Measurements from ENCODE around the gene DNHD1.
A peak's percentile ranks its signal among the peaks of the same experiment; 100 is the strongest.

The DNHD1 gene

GRCh38 chr11:6526411-6527135, 29.5 kb downstream of the DNHD1 start:
- no peak for DNase-seq (ENCODE audit: low read depth, low spot score)
- H3K4me3 ChIP-seq (ENCODE audit: low read length) = no peak overlapping the region

GRCh38 chr11:6529266-6529665, 32.2 kb downstream of the DNHD1 start:
- no peak for DNase-seq (ENCODE audit: low read depth, low spot score)

GRCh38 chr11:6530848-6531247, 33.8 kb downstream of the DNHD1 start:
- no peak for DNase-seq (ENCODE audit: low read depth, low spot score)
- no peak overlapping the region for H3K4me3 ChIP-seq (ENCODE audit: low read length)

More at GRCh38 chr11:6529266-6529665, 32.2 kb downstream of the DNHD1 start:
- H3K4me3 ChIP-seq (ENCODE audit: low read length) = no peak overlapping the region

- DNase-seq (ENCODE audit: low read depth, low spot score) = peak; percentile 29
- H3K4me3 ChIP-seq (ENCODE audit: low read length) = no peak overlapping the region
Observed at GRCh38 chr11:6531267-6531752, 34.2 kb downstream of the DNHD1 start.

- DNase-seq (ENCODE audit: low read depth, low spot score) = no peak
- no peak overlapping the region for H3K4me3 ChIP-seq (ENCODE audit: low read length)
Observed at GRCh38 chr11:6538456-6538855, 41.4 kb downstream of the DNHD1 start.

GRCh38 chr11:6538945-6539344, 41.9 kb downstream of the DNHD1 start:
- H3K4me3 ChIP-seq (ENCODE audit: low read length) = no peak overlapping the region
- DNase-seq (ENCODE audit: low read depth, low spot score) = no peak

GRCh38 chr11:6539748-6540268, 42.7 kb downstream of the DNHD1 start:
- no peak for DNase-seq (ENCODE audit: low read depth, low spot score)
- H3K4me3 ChIP-seq (ENCODE audit: low read length) = no peak overlapping the region

GRCh38 chr11:6541356-6541755, 44.3 kb downstream of the DNHD1 start:
- no peak overlapping the region for H3K4me3 ChIP-seq (ENCODE audit: low read length)
- no peak for DNase-seq (ENCODE audit: low read depth, low spot score)

GRCh38 chr11:6542727-6543126, 45.6 kb downstream of the DNHD1 start:
- no peak overlapping the region for H3K4me3 ChIP-seq (ENCODE audit: low read length)
- no peak for DNase-seq (ENCODE audit: low read depth, low spot score)

GRCh38 chr11:6544921-6545850, 48.1 kb downstream of the DNHD1 start:
- no peak overlapping the region for H3K4me3 ChIP-seq (ENCODE audit: low read length)
- DNase-seq (ENCODE audit: low read depth, low spot score) = no peak

- no peak overlapping the region for H3K4me3 ChIP-seq (ENCODE audit: low read length)
- DNase-seq (ENCODE audit: low read depth, low spot score) = no peak
Observed at GRCh38 chr11:6545917-6546605, 49.0 kb downstream of the DNHD1 start.

- no peak overlapping the region for H3K4me3 ChIP-seq (ENCODE audit: low read length)
- no peak for DNase-seq (ENCODE audit: low read depth, low spot score)
Observed at GRCh38 chr11:6546735-6547134, 49.7 kb downstream of the DNHD1 start.

GRCh38 chr11:6547177-6547576, 50.1 kb downstream of the DNHD1 start:
- DNase-seq (ENCODE audit: low read depth, low spot score) = no peak
- no peak overlapping the region for H3K4me3 ChIP-seq (ENCODE audit: low read length)

- no peak overlapping the region for H3K4me3 ChIP-seq (ENCODE audit: low read length)
- no peak for DNase-seq (ENCODE audit: low read depth, low spot score)
Observed at GRCh38 chr11:6548121-6548520, 51.0 kb downstream of the DNHD1 start.

GRCh38 chr11:6548641-6549040, 51.6 kb downstream of the DNHD1 start:
- DNase-seq (ENCODE audit: low read depth, low spot score) = no peak
- no peak overlapping the region for H3K4me3 ChIP-seq (ENCODE audit: low read length)

GRCh38 chr11:6553634-6554033, 56.6 kb downstream of the DNHD1 start:
- no peak for DNase-seq (ENCODE audit: low read depth, low spot score)
- H3K4me3 ChIP-seq (ENCODE audit: low read length) = no peak overlapping the region

GRCh38 chr11:6554828-6555706, 58.0 kb downstream of the DNHD1 start:
- no peak overlapping the region for H3K4me3 ChIP-seq (ENCODE audit: low read length)
- DNase-seq (ENCODE audit: low read depth, low spot score) = no peak

- H3K4me3 ChIP-seq (ENCODE audit: low read length) = no peak overlapping the region
- DNase-seq (ENCODE audit: low read depth, low spot score) = no peak
Observed at GRCh38 chr11:6556139-6556949, 59.3 kb downstream of the DNHD1 start.

Data from Jurkat, Clone E6-1 (cell line).